D721Med (cell line): ENCODE data around the gene PCNX4.

Source experiments
- DNase-seq: peaks from one replicate; pipeline ENCODE4 v3.0.0; 2011; ENCODE audit warnings: low spot score; ENCODE audit not compliant: insufficient read length
- FAIRE-seq: peaks from 2 replicates; lab custom pipeline; 2011; peaks lifted over from hg19 to GRCh38; lab: Jason Lieb, UNC
- TF ChIP-seq, protein P1 (sequence below): IDR thresholded peaks from 2 replicates; pipeline ENCODE4 v1.5.1; 2012; ENCODE audit warnings: mild to moderate bottlenecking, control low read depth; ENCODE audit not compliant: insufficient read depth; ENCODE audit errors: missing control alignments

PCNX4 gene

DNA sequence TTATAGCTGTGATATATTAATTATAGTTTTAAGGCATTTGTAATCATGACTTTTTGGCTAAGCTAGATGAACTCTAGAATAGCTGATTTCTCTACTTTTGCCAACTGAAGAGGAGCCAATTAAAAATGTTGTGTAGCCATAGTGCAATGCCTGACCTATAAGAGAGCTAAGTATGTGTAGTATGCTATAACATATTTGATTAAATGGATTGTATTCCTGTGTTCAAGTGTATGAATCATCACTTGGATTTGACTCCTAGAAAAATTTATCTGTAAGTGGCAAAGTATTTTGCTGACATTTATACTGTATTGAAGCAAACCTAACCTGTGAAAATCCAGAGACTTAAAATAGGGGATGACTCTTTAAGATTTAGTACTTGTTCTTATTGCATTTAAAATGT is 34.2 kb downstream of the PCNX4 start:
- no peak for FAIRE-seq
- DNase-seq = no peak
- TF ChIP-seq, protein P1, sequence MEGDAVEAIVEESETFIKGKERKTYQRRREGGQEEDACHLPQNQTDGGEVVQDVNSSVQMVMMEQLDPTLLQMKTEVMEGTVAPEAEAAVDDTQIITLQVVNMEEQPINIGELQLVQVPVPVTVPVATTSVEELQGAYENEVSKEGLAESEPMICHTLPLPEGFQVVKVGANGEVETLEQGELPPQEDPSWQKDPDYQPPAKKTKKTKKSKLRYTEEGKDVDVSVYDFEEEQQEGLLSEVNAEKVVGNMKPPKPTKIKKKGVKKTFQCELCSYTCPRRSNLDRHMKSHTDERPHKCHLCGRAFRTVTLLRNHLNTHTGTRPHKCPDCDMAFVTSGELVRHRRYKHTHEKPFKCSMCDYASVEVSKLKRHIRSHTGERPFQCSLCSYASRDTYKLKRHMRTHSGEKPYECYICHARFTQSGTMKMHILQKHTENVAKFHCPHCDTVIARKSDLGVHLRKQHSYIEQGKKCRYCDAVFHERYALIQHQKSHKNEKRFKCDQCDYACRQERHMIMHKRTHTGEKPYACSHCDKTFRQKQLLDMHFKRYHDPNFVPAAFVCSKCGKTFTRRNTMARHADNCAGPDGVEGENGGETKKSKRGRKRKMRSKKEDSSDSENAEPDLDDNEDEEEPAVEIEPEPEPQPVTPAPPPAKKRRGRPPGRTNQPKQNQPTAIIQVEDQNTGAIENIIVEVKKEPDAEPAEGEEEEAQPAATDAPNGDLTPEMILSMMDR = no peak

DNA sequence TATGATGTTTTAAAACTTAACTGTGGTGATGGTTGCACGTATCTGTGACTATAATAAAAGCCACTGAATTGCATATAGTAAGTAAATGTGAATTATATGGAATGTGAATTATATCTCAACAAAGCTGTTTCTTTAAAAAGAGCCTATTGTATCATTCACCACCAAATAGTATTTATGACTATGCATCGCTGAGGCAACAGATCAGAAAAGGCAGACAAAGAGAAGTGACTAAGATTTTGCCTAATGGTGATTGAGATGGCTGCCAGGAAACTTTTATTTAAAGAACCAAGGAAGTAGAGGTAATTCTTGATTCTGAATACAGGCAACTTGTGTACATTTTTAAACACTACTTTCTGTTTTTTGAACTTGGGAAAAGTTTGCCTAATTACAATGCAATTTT is 41.8 kb downstream of the PCNX4 start:
- DNase-seq (no peak), FAIRE-seq (no peak)
- TF ChIP-seq, protein P1 = no peak

DNA sequence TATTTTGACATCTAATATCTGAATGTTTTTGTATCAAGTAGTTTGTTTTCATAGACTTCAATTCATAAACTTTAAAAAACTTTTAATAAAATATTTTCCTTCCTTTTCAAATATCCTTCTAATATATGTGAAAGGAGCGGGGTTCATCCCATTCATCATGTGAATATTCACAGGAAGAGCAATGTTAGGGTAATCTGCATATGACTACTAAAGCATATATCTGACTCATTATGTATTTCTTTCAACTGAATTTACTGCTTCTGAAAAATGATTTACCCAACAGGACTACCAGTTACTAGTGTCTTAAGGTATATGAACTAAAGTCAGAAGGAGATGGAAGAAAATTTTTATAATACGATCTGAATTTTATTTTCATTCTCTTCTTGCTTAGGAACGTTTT is 43.0 kb downstream of the PCNX4 start:
- no peak for FAIRE-seq
- TF ChIP-seq, protein P1 = no peak
- DNase-seq = no peak

DNA sequence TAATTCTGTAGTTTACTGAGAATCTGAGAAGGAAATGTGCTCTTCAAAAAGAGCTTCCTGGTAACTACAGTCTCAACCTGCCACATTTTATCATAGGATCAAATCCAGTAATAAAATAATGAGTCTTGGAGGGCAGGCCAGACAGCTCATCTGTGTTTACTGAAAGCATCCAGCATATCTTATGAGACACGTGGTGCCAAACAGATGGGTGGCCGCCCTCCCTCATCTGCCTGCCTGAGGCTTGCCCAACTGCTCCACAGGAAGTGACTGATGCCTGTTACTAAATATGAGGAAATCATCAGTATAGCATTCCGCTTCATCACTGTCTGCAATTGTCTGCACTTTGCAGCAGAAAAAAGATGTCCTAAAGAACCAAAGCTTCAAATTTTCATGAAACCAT is 60.0 kb downstream of the PCNX4 start:
- TF ChIP-seq, protein P1 = no peak
- no peak for DNase-seq
- FAIRE-seq = peak; percentile 21

DNA sequence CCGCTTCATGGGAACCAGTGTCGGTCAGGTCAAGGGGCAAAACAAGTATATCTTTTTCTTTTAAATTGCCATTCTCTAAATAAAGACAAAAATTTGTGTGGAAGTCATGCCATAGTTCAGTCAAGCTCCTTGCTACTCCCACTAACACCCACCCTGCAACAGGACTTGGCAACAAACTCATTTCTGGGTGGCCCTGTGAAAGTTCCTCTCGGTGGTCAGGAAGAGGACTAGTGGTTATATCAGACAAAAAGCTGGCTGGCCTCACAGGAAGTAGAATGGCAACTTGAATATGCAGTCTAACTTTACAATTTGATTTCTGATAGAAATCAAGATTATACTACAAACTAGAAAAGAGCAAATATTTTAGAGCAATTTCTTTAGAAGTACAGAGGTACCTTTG is 62.3 kb downstream of the PCNX4 start:
- DNase-seq = no peak
- TF ChIP-seq, protein P1 = no peak
- no peak for FAIRE-seq

DNA sequence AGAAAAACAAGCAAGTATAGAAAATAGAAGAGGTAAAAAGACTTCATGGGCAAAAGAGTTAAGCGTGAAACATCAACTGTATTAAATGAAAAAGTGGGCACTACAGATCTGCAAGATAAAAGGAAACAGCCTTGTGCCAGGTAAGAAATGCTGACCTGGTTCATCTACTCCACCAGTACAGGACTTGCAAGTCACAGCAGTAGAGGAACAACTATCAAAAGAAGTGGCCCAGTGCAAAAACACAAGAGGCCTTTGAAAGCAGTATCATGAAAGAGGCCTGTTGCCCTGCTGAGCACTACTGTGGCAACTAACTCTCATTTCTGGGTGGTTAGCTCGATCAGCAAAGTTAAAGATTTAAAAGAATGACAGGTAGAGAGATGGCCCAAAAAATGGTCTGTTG is 62.9 kb downstream of the PCNX4 start:
- DNase-seq = no peak
- TF ChIP-seq, protein P1 = no peak
- FAIRE-seq = no peak

DNA sequence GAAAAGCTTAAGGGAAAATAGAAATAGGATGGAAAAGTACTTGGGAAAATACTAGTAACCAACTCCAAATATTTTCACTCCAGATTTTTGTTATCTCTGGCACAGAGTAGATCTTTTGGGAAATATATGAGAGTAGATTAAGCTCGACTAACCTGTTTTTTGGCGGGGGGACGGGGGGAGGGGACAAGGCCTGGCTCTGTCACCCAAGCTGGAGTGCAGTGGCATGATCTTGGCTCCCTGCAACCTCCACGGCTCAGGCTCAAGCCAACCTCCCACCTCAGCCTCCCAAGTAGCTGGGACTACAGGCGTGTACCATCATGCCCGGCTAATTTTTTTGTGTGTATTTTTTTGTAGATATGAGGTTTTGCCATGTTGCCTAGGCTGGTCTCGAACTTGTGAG is 68.7 kb downstream of the PCNX4 start:
- TF ChIP-seq, protein P1 = no peak
- FAIRE-seq (no peak), DNase-seq (no peak)
